Measurements from ENCODE around the gene FAM156A.

DNA sequence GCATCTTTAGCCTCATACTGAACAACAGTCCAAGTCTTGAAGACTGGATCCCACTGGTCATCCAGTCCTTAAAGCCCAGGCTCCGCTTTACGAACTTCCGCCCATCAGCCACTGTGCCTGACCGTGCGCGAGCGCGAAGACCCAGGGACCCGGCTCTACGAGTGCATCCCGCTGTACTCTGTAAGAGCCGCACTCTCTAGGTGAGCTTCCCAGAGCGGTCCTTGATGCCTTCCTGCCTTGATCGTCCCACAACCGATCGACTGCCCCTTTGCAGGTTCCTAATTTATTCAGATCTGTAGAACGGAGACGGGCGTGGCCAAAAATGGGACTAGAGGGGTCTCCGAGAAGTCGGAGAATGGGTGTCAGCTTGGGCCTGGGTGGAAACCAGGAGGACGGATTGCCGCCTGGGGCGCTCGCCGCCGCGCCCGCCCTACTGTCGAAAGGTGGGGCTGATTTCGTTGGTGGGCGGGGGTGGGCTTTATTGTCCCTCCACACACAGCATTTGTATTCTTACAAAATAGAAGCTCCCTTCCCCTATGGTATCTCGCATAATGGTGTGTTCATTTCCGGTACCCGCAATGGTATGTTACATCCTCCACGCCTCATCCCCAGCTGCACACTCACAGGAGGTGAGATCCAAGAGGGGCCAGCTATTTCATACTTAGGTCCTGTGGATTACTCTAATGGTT lies 42.3 kb upstream of the FAM156A start:
- TF ChIP-seq, protein P1, sequence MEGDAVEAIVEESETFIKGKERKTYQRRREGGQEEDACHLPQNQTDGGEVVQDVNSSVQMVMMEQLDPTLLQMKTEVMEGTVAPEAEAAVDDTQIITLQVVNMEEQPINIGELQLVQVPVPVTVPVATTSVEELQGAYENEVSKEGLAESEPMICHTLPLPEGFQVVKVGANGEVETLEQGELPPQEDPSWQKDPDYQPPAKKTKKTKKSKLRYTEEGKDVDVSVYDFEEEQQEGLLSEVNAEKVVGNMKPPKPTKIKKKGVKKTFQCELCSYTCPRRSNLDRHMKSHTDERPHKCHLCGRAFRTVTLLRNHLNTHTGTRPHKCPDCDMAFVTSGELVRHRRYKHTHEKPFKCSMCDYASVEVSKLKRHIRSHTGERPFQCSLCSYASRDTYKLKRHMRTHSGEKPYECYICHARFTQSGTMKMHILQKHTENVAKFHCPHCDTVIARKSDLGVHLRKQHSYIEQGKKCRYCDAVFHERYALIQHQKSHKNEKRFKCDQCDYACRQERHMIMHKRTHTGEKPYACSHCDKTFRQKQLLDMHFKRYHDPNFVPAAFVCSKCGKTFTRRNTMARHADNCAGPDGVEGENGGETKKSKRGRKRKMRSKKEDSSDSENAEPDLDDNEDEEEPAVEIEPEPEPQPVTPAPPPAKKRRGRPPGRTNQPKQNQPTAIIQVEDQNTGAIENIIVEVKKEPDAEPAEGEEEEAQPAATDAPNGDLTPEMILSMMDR (conservative IDR thresholded peaks at IDR 0.05; ENCODE audit: low read depth, low read length): no peak
- no peak for TF ChIP-seq EZH2 (IDR thresholded peaks at IDR 0.05; ENCODE audit: borderline replicate concordance, low read depth, low read length, poor library complexity, severe bottlenecking)
